GM23338 (cell line): Measurements from ENCODE around the gene SLC19A1. TPM values are rescaled to one million over a fixed set of nuclear protein-coding genes. Genes with fewer than 3 reads are reported as not detected.

Experiments used
- ATAC-seq: fragments of 200-7000 bp; cut with Tn5 transposase; 3 replicates; pipeline ENCODE4 v1.9.1; 2020
- DNase-seq: peaks from one replicate; pipeline ENCODE4 v3.0.0-alpha.2; 2015; ENCODE audit warnings: low spot score
- H2AFZ ChIP-seq: fragments of 200-600 bp; sonication (generic); 2 replicates; pipeline ENCODE4 v1.8.0; 2016; ENCODE audit warnings: antibody characterized with exemption, mild to moderate bottlenecking, moderate library complexity
- H3F3A ChIP-seq: fragments of 200-600 bp; sonication (generic); replicated peaks from 2 replicates; pipeline ENCODE4 v1.8.0; 2017; ENCODE audit warnings: antibody characterized with exemption, mixed run types, low read depth
- H3K27ac ChIP-seq: fragments of 200-600 bp; sonication (generic); 2 replicates; pipeline ENCODE4 v1.6.1; 2016; ENCODE audit warnings: low read depth
- H3K27me3 ChIP-seq: fragments of 200-600 bp; sonication (generic); 2 replicates; pipeline ENCODE4 v1.8.0; 2016; ENCODE audit warnings: mild to moderate bottlenecking, mixed run types, moderate library complexity; ENCODE audit not compliant: insufficient read depth
- H3K36me3 ChIP-seq: fragments of 200-600 bp; sonication (generic); 2 replicates; pipeline ENCODE4 v1.8.0; 2016; ENCODE audit warnings: mild to moderate bottlenecking; ENCODE audit not compliant: insufficient read depth
- H3K4me1 ChIP-seq: fragments of 200-600 bp; sonication (generic); 2 replicates; pipeline ENCODE4 v1.8.0; 2016; ENCODE audit warnings: mild to moderate bottlenecking, moderate library complexity; ENCODE audit not compliant: insufficient read depth
- H3K4me2 ChIP-seq: fragments of 200-600 bp; sonication (generic); 2 replicates; pipeline ENCODE4 v1.7.1; 2017; ENCODE audit warnings: mixed run types
- H3K4me3 ChIP-seq: fragments of 200-600 bp; sonication (generic); 2 replicates; pipeline ENCODE4 v1.6.1; 2016; ENCODE audit warnings: mixed run types
- H3K79me2 ChIP-seq: fragments of 200-600 bp; sonication (generic); replicated peaks from 2 replicates; pipeline ENCODE4 v1.8.0; 2017; ENCODE audit warnings: mild to moderate bottlenecking; ENCODE audit not compliant: insufficient read depth
- H3K9me2 ChIP-seq: fragments of 200-600 bp; sonication (generic); 2 replicates; pipeline ENCODE4 v1.8.0; 2017; ENCODE audit not compliant: insufficient read depth
- H4K20me1 ChIP-seq: fragments of 200-600 bp; sonication (generic); replicated peaks from 2 replicates; pipeline ENCODE4 v1.8.0; 2017; ENCODE audit warnings: mild to moderate bottlenecking; ENCODE audit not compliant: insufficient read depth
- H3K27ac Mint-ChIP-seq: 2 replicates; pipeline ENCODE4 v1.8.0; 2020; ENCODE audit warnings: inconsistent platforms, mild to moderate bottlenecking, moderate library complexity, mixed read lengths
- H3K27me3 Mint-ChIP-seq: 3 replicates; pipeline ENCODE4 v1.8.0; 2022; ENCODE audit warnings: low read depth, mild to moderate bottlenecking, moderate library complexity, mixed read lengths, inconsistent platforms; ENCODE audit not compliant: insufficient read depth, poor library complexity
- H3K36me3 Mint-ChIP-seq: 3 replicates; pipeline ENCODE4 v1.8.0; 2021; ENCODE audit warnings: low read depth, mild to moderate bottlenecking, inconsistent platforms, moderate library complexity, mixed read lengths
- H3K4me1 Mint-ChIP-seq: 3 replicates; pipeline ENCODE4 v1.8.0; 2020; ENCODE audit warnings: mild to moderate bottlenecking, inconsistent platforms, mixed read lengths
- H3K4me3 Mint-ChIP-seq: 3 replicates; pipeline ENCODE4 v1.8.0; 2021; ENCODE audit warnings: moderate library complexity, mild to moderate bottlenecking, inconsistent platforms, mixed read lengths
- H3K9me3 Mint-ChIP-seq: 3 replicates; pipeline ENCODE4 v1.8.0; 2020; ENCODE audit warnings: moderate library complexity, mild to moderate bottlenecking, inconsistent platforms, mixed read lengths
- CREB1 ChIP-seq: fragments of 250-450 bp; sonication (Bioruptor Pico); IDR thresholded peaks from 2 replicates; pipeline ENCODE4 v1.5.0; 2020; ENCODE audit warnings: low read depth, mild to moderate bottlenecking, moderate library complexity
- EZH2 ChIP-seq: fragments of 200-600 bp; sonication (generic); IDR thresholded peaks from one replicate; pipeline ENCODE4 v1.8.0; 2017; ENCODE audit warnings: antibody characterized with exemption, mild to moderate bottlenecking, low read depth; ENCODE audit not compliant: unreplicated experiment
- EZH2phosphoT487 ChIP-seq: fragments of 200-600 bp; sonication (generic); IDR thresholded peaks from one replicate; pipeline ENCODE4 v1.8.1; 2018; ENCODE audit warnings: antibody characterized with exemption; ENCODE audit not compliant: unreplicated experiment
- JUNB ChIP-seq: IDR thresholded peaks from one replicate; pipeline ENCODE4 v1.6.1; 2016; ENCODE audit warnings: antibody characterized with exemption; ENCODE audit not compliant: unreplicated experiment
- NANOG ChIP-seq: IDR thresholded peaks from 2 replicates; pipeline ENCODE4 v1.6.1; 2016; ENCODE audit warnings: antibody characterized with exemption, borderline replicate concordance
- POLR2AphosphoS5 ChIP-seq: IDR thresholded peaks from 2 replicates; pipeline ENCODE4 v1.6.1; 2016; ENCODE audit warnings: antibody characterized with exemption, low read depth
- REST ChIP-seq: IDR thresholded peaks from one replicate; pipeline ENCODE4 v1.6.1; 2018; ENCODE audit warnings: antibody characterized with exemption; ENCODE audit not compliant: unreplicated experiment
- STAT1 ChIP-seq: IDR thresholded peaks from one replicate; pipeline ENCODE4 v1.6.1; 2016; ENCODE audit warnings: antibody characterized with exemption; ENCODE audit not compliant: unreplicated experiment
- ZNF114 ChIP-seq: fragments of 250-450 bp; sonication (Bioruptor Pico); IDR thresholded peaks from 2 replicates; pipeline ENCODE4 v1.5.0; 2020; ENCODE audit warnings: mild to moderate bottlenecking, moderate library complexity
- ZNF331 ChIP-seq: fragments of 250-450 bp; sonication (Bioruptor Pico); IDR thresholded peaks from 2 replicates; pipeline ENCODE4 v1.5.0; 2020; ENCODE audit warnings: low read depth, mild to moderate bottlenecking, moderate library complexity
- polyA plus RNA-seq: library from polyadenylated mRNA; unstranded; fragments of >200 nt; fragmentation: Nextera tagmentation; extraction: Ambion mirVana; gene quantifications from 2 replicates; pipeline ENCODE4 v1.2.1, GENCODE V29; 2016
- total RNA-seq: library from RNA; depleted of rRNA; stranded (reverse); fragments of >200 nt; shearing (Covaris generic); gene quantifications from 2 replicates; pipeline ENCODE4 v1.2.3, GENCODE V29; 2014
- TF ChIP-seq, protein P1 (sequence below), 2 experiments: fragments of 200-600 bp in 1 of 2; sonication (generic) in 1 of 2; conservative IDR thresholded peaks; 2 replicates each; pipeline versions ENCODE4 v1.5.1 to v1.6.1; 2016 to 2017; ENCODE audit warnings: antibody characterized with exemption in 2 of 2, low read depth in 2 of 2, mild to moderate bottlenecking in 2 of 2, moderate library complexity in 1 of 2
- TF ChIP-seq, protein P2 (sequence below): IDR thresholded peaks from 2 replicates; pipeline ENCODE4 v1.6.1; 2016; ENCODE audit warnings: antibody characterized with exemption

SLC19A1 gene
- total and polyA plus RNA-seq, 2 experiments from 2014 or later: 31.2 to 33.0 TPM

DNA sequence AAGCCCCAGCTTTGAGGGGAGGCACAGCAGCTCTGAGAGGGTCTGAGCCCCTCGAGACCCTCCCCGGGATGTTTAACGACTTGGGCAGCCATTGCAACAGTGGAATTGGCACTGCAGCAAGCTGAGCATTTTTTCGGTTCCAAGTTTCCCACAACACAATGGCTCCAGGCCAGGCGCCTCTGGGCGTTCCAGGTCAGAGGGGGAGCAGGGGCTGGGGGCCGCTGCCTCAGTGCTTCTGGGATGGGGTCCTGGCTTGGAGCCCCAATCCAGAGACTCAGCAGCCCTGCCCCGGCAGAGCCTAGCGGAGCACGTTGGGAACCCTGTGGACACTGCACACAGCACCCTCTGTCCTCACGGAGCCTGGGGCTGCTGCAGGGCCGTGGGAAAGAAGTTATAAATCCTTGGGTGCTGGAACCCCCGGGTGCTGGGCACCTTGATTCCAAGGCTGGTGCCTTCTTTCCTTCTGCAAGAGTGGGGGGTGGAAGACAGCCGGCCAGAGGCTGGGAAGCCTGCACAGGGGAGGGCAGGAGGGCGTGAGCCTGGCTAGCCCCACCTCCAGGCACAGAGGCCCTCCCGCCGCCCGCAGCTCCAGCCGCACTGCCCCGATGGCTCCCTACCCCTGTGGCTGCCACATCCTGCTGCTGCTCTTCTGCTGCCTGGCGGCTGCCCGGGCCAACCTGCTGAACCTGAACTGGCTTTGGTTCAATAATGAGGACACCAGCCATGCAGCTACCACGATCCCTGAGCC is 87.1 kb downstream of the SLC19A1 start (continued):
- TF ChIP-seq STAT1: no peak
- no peak for TF ChIP-seq EZH2phosphoT487
- TF ChIP-seq ZNF331 (CRISPR knock-in tag): no peak
- TF ChIP-seq JUNB: no peak
- no peak for TF ChIP-seq POLR2AphosphoS5
- TF ChIP-seq, protein P1, sequence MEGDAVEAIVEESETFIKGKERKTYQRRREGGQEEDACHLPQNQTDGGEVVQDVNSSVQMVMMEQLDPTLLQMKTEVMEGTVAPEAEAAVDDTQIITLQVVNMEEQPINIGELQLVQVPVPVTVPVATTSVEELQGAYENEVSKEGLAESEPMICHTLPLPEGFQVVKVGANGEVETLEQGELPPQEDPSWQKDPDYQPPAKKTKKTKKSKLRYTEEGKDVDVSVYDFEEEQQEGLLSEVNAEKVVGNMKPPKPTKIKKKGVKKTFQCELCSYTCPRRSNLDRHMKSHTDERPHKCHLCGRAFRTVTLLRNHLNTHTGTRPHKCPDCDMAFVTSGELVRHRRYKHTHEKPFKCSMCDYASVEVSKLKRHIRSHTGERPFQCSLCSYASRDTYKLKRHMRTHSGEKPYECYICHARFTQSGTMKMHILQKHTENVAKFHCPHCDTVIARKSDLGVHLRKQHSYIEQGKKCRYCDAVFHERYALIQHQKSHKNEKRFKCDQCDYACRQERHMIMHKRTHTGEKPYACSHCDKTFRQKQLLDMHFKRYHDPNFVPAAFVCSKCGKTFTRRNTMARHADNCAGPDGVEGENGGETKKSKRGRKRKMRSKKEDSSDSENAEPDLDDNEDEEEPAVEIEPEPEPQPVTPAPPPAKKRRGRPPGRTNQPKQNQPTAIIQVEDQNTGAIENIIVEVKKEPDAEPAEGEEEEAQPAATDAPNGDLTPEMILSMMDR (conservative IDR thresholded peaks at IDR 0.05; ENCODE audit: low read depth in 2 of 2): no peak
- TF ChIP-seq EZH2: no peak
- no peak for TF ChIP-seq NANOG
- no peak for TF ChIP-seq ZNF114 (CRISPR knock-in tag)

DNA sequence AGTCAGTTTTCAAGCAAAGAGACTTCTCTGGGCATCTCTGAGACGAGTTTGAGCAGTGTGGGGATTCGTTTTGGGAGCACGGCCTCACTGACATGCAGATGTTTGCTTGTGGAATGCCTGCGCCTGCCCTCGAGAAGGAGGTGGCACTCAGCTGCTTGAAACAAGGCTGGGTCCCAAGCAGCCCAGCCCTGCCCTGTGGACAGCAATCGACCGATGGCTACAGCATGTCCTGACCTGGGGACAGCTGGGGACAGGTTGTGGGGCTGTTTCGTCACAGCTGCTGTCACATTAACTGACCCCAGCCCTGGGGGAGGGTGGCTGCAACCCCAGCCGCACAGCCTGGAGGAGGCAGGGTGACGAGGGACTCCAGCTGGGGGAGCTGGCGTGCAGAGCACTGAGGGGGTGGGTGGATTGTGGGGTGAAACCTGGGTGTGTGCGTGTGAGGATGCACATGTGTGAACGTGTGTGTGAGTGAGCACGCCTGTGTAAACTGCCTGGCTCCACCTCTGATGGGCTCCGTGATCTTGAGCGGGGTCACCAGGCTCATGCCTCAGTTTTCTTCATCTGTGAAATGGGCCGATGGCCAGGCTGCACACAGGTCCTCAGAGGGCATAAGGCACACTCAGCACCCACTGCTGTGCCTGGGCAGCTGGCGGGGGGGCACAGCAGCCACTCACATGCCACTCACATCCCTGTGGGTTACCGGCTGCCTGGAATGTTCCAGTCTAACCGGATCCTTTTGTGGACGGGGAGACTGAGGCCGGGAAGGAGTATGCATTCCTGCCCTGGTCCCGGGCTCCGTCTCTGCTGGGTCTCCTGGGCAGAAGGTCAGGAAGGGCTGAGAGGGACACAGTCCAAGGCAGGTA is 87.9 kb downstream of the SLC19A1 start:
- Histone ChIP-seq H4K20me1 (peaks cover 13% of the 10 kb centered on the region; the same call in 1 of the 2 replicates), H3K27me3 (no peaks in the 10 kb centered on the region), H3F3A (peaks cover 16% of the 10 kb centered on the region), H3K4me3 (no peak overlapping the region), H3K36me3 (no peaks in the 10 kb centered on the region), H3K27ac (no peak overlapping the region), H3K79me2 (peaks cover 63% of the 10 kb centered on the region), H3K4me1 (no peaks in the 10 kb centered on the region), H2AFZ (no peak overlapping the region), H3K9me2 (peaks cover 7% of the 10 kb centered on the region; the same call in 1 of the 2 replicates), H3K4me2 (no peak overlapping the region)
- peaks cover 2% of the 10 kb centered on the region for H3K27me3 Mint-ChIP-seq
- peaks cover 16% of the 10 kb centered on the region; the same call in 2 of the 3 replicates for H3K36me3 Mint-ChIP-seq
- ATAC-seq: no peak
- H3K4me3 Mint-ChIP-seq: no peak overlapping the region
- peaks cover 3% of the 10 kb centered on the region; the same call in 1 of the 3 replicates for H3K9me3 Mint-ChIP-seq
- peak overlapping the region; percentile 83; the same call in 1 of the 2 replicates for H3K27ac Mint-ChIP-seq
- H3K4me1 Mint-ChIP-seq: peaks cover 7% of the 10 kb centered on the region; the same call in 2 of the 3 replicates
- no peak for DNase-seq
- TF ChIP-seq REST: no peak
- TF ChIP-seq, protein P1 (conservative IDR thresholded peaks at IDR 0.05; ENCODE audit: low read depth in 2 of 2): no peak
- TF ChIP-seq ZNF114 (CRISPR knock-in tag): no peak
- TF ChIP-seq NANOG: no peak
- no peak for TF ChIP-seq EZH2phosphoT487
- TF ChIP-seq JUNB: no peak
- no peak for TF ChIP-seq EZH2
- TF ChIP-seq, protein P2, sequence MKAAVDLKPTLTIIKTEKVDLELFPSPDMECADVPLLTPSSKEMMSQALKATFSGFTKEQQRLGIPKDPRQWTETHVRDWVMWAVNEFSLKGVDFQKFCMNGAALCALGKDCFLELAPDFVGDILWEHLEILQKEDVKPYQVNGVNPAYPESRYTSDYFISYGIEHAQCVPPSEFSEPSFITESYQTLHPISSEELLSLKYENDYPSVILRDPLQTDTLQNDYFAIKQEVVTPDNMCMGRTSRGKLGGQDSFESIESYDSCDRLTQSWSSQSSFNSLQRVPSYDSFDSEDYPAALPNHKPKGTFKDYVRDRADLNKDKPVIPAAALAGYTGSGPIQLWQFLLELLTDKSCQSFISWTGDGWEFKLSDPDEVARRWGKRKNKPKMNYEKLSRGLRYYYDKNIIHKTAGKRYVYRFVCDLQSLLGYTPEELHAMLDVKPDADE: no peak
- no peak for TF ChIP-seq STAT1
- no peak for TF ChIP-seq CREB1 (CRISPR knock-in tag)
- no peak for TF ChIP-seq ZNF331 (CRISPR knock-in tag)
